Effector memory CD4-positive, alpha-beta T cell (primary cell): ENCODE measurements around the gene ATXN2.
"Not testable (repeated sequence)": the region's sequence is repeated elsewhere in the genome, so short reads cannot be mapped to it uniquely, and the experiment has no call there.

Experiments
- DNase-seq, 3 donors: peaks; one replicate each; pipeline ENCODE4 v3.0.0-alpha.2; 2020
- H3K27ac ChIP-seq: 2 replicates; pipeline ENCODE4 v1.7.0; 2013; ENCODE audit warnings: mild to moderate bottlenecking, low read length, moderate library complexity; ENCODE audit not compliant: insufficient read depth, poor library complexity, severe bottlenecking
- H3K27me3 ChIP-seq: replicated peaks from 2 replicates; pipeline ENCODE4 v1.7.0; 2013; ENCODE audit warnings: mild to moderate bottlenecking, low read length; ENCODE audit not compliant: insufficient read depth, control insufficient read depth, poor library complexity, severe bottlenecking
- H3K36me3 ChIP-seq: 2 replicates; pipeline ENCODE4 v1.7.0; 2013; ENCODE audit warnings: mild to moderate bottlenecking, low read length, moderate library complexity; ENCODE audit not compliant: control insufficient read depth, insufficient read depth
- H3K4me1 ChIP-seq: 2 replicates; pipeline ENCODE4 v1.7.0; 2013; ENCODE audit warnings: low read length, mild to moderate bottlenecking; ENCODE audit not compliant: control insufficient read depth, insufficient read depth, poor library complexity, severe bottlenecking
- H3K4me3 ChIP-seq: 2 replicates; pipeline ENCODE4 v1.7.0; 2013; ENCODE audit warnings: low read length, low read depth, mild to moderate bottlenecking; ENCODE audit not compliant: insufficient read depth, poor library complexity, severe bottlenecking
- H3K9me3 ChIP-seq: 2 replicates; pipeline ENCODE4 v1.7.0; 2013; ENCODE audit warnings: mild to moderate bottlenecking, low read length, moderate library complexity; ENCODE audit not compliant: control insufficient read depth

ATXN2 gene

GRCh38 chr12:111574797-111575443 lies 24.2 kb downstream of the ATXN2 start:
- H3K27ac ChIP-seq = no peak overlapping the region
- no peaks in the 10 kb centered on the region for H3K9me3 ChIP-seq
- H3K4me1 ChIP-seq = no peaks in the 10 kb centered on the region

DNA sequence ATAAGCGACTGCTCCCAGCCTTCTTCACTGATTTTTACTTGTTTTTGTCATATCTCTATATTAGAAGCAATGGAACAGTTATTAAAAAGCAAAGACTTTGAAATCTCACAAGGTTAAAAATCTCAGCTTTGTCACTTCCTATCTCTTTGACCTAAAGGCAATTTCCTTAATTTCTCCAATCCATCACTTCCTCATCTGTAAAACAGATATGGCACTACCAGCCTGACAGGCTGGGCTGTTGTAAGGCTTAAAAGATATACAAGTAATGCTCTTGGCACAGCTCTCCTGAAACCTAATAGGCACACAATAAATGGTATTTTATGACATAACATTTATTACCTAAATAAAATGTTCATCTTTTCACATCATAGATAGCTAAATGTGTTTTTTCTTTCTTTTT lies 25.6 kb downstream of the ATXN2 start:
- H3K27me3 ChIP-seq = no peaks in the 10 kb centered on the region
- H3K4me1 ChIP-seq = no peaks in the 10 kb centered on the region

More at GRCh38 chr12:111574797-111575443, 24.2 kb downstream of the ATXN2 start:
- Histone ChIP-seq H3K27me3 (no peaks in the 10 kb centered on the region), H3K36me3 (no peaks in the 10 kb centered on the region), H3K4me3 (no peak overlapping the region)
- no peak for DNase-seq

DNA sequence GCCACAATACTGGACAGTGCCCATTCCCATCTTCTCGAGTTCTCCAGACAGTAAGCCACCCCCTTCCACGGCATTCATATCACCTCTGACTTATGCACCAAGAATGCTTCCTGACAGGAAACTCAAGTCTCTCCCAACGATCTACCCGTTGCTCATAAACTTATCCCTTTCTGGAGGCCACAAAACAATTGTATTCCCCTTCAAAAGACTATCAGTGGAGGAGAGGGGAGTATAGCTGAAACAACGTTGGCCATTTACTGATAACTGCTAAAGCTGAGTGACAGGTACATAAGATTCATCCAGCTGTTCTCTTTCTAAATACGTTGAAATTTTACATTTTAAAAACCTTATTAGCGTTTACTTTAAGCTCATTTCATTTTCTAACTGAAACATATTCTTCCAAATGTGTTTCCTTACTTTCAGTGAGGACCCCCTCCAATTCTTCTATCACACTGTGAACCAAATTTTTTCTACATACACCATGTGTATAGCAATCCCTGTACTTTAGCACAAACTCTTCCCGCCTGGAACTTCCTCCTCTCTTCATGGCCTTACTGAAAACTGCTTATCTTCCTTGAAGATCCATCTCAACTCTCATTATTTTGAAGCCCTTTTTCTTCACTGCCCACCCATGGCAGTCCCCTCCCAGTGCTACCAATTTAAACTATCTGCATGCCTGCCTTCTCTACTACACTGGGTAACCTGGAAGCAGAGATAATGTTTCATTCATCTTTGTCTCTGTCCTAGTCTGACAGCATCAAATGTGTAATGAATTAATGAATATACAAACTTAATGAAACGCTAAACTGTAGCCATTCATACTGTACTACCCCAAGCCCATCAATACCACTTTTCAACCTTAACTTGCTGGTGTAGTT lies 28.8 kb downstream of the ATXN2 start:
- Histone ChIP-seq H3K4me3 (no peak overlapping the region), H3K4me1 (no peaks in the 10 kb centered on the region), H3K36me3 (no peaks in the 10 kb centered on the region), H3K27me3 (no peaks in the 10 kb centered on the region), H3K27ac (no peak overlapping the region), H3K9me3 (no peaks in the 10 kb centered on the region)
- no peak for DNase-seq

More for the DNA sequence above, 25.6 kb downstream of the ATXN2 start:
- DNase-seq = no peak
- no peak overlapping the region for H3K27ac ChIP-seq
- no peaks in the 10 kb centered on the region for H3K36me3 ChIP-seq
- H3K4me3 ChIP-seq = no peak overlapping the region
- H3K9me3 ChIP-seq = no peaks in the 10 kb centered on the region

DNA sequence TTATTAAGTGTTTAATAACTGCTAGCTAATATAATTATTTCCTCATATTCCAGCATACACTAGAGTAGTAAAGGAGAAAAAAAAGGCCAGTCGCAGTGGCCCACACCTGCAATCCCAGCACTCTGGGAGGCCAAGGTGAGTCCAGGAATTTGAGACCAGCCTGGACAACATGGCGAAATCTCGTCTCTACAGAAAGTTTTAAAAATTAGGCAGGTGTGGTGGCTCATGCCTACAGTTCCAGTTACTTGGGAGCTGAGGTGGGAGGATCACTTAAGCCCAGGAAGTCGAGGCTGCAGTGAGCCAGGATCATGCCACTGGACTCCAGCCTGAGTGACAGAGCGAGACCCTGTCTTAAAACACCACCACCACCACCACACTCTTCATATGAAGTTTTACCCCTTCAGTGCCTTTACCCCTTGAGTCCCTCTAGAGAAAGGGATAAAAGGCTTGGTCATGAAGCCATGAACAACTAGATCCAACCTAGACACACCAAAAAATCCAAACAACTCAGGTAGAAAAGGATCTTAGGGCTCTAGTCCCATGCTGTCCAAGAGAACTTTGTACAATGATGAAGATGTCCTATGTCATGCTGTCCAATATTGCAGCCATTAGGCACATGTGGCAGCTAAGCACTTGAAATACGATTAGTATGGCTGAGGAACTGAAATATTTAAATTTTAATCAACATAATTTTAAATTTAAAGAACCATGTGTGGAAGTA lies 29.6 kb downstream of the ATXN2 start:
- Histone ChIP-seq H3K9me3 (no peaks in the 10 kb centered on the region), H3K4me3 (no peak overlapping the region), H3K4me1 (no peaks in the 10 kb centered on the region), H3K27ac (no peak overlapping the region), H3K36me3 (peaks cover 2% of the 10 kb centered on the region), H3K27me3 (no peaks in the 10 kb centered on the region)
- DNase-seq = no peak

DNA sequence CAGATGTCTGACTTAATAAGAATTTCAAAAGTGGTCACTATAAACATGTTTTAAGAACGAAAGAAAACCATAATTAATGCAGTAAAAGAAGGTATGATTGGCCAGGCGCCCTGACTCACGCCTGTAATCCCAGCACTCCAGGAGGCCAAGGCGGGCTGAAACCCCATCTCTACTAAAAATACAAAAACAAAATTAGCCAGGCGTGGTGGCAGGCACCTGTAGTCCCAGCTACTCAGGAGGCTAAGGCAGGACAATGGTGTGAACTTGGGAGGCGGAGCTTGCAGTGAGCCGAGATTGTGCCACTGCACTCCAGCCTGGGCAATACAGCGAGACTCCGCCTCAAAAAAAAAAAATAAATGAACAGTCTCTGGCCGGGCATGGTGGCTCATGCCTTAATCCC lies 38.3 kb downstream of the ATXN2 start:
- H3K27ac ChIP-seq, H3K4me1 ChIP-seq, H3K4me3 ChIP-seq, DNase-seq, H3K36me3 ChIP-seq, H3K27me3 ChIP-seq, H3K9me3 ChIP-seq: not testable (repeated sequence)

DNA sequence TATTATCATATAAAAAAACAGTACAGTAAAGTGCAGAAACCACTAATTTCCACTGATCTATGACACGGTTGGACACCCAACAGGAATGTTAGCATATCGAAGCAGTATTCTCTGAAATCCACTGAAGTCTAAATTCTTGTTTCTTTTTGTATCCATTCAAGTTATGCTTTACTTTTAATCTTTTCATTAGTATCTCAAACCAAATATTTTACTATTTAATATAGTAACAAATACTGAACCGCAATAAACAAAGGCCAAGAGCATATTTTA lies 41.1 kb downstream of the ATXN2 start:
- H3K36me3 ChIP-seq = peaks cover 3% of the 10 kb centered on the region
- H3K9me3 ChIP-seq = no peaks in the 10 kb centered on the region
- DNase-seq = no peak
- no peak overlapping the region for H3K27ac ChIP-seq
- H3K27me3 ChIP-seq = no peaks in the 10 kb centered on the region
- no peaks in the 10 kb centered on the region for H3K4me1 ChIP-seq
- H3K4me3 ChIP-seq = no peak overlapping the region

DNA sequence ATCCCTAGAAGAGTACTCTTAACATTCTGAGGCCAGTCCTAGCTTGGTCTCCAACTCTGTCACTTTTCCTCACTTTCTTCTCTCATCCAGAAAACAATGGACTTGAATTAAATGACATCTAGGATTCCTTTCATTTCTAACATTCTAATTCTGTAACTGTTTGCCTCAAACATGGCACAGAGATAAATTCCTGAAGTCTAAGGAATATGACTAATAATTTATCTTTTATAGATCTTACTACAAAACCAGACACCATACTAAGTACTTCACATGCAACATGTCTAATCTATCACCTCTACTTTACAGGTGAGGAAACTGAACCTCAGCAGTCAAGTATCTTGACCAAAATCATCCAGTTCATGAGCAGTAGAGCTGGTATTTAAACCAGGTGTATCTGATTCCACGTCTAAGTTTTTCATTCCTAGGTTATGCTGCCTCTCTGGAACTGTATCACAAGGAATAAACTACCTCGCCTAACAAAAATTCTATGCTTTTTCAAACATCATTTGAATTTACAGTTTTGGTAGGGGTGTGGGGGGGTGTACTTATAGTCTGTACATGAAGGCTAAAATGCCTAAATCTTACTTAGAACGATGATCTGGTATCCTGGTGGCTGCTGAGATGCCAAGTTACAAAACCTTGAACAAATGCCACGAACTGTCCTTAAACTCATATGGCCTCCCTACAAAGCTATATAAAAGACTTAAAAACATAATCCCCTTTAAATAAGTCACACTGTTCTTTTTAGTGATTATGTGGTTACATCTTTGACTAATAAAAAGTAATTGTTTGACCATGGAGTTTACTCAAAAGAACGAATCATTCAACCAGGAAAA lies 41.6 kb downstream of the ATXN2 start:
- H3K27ac ChIP-seq = no peak overlapping the region
- DNase-seq = no peak

DNA sequence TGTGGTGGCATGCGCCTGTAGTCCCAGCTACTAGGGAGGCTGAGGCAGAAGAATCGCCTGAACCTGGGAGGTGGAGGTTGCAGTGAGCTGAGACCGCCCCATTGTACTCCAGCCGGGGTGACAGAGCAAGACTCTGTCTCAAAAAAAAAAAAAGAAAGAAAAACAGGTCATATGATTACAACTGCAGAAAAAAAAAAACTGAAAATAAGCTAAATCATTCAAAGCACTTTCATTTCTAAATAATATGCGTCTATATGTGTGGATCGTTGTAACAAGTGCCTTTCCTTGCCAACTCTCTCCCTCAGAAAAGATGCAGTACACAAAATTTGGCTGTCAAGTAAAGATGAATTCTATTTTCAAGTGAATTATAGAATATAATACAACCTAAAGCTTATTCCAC lies 42.4 kb downstream of the ATXN2 start:
- no peak overlapping the region for H3K27ac ChIP-seq
- peaks cover 9% of the 10 kb centered on the region for H3K36me3 ChIP-seq
- H3K9me3 ChIP-seq = no peaks in the 10 kb centered on the region
- H3K4me1 ChIP-seq = no peaks in the 10 kb centered on the region
- H3K4me3 ChIP-seq = no peak overlapping the region
- no peak for DNase-seq
- no peaks in the 10 kb centered on the region for H3K27me3 ChIP-seq

More for the DNA sequence above, 41.6 kb downstream of the ATXN2 start:
- Histone ChIP-seq H3K4me3 (no peak overlapping the region), H3K36me3 (peaks cover 3% of the 10 kb centered on the region), H3K4me1 (no peaks in the 10 kb centered on the region), H3K27me3 (no peaks in the 10 kb centered on the region), H3K9me3 (no peaks in the 10 kb centered on the region)

DNA sequence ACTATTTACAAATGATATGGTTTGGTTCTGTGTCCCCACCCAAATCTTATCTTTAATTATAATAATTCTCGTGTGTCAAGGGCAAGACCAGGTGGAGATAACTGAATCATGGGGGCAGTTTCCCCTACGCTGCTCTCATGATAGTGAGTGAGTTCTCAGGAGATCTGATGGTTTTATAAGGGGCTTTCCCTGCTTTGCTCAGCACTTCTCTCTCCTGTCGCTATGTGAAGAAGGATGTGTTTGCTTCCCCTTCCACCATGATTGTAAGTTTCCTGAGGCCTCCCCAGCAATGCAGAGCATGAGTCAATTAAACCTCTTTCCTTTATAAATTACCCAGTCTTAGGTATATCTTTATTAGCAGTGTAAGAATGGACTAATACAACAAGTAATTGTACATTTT lies 43.8 kb downstream of the ATXN2 start:
- H3K4me3 ChIP-seq, H3K27ac ChIP-seq, H3K9me3 ChIP-seq, H3K27me3 ChIP-seq, H3K36me3 ChIP-seq, DNase-seq, H3K4me1 ChIP-seq: not testable (repeated sequence)
